OCI-M2 (cell line): ENCODE results near the gene IFNL4.
"Not testable (repeated sequence)": the region's sequence is repeated elsewhere in the genome, so short reads cannot be mapped to it uniquely, and the experiment has no call there.

ENCODE experiments used
- DNase-seq: peaks from one replicate; lab custom pipeline; 2025; ENCODE audit not compliant: unreplicated experiment; lab: John Stamatoyannopoulos, UW

IFNL4 gene

DNA sequence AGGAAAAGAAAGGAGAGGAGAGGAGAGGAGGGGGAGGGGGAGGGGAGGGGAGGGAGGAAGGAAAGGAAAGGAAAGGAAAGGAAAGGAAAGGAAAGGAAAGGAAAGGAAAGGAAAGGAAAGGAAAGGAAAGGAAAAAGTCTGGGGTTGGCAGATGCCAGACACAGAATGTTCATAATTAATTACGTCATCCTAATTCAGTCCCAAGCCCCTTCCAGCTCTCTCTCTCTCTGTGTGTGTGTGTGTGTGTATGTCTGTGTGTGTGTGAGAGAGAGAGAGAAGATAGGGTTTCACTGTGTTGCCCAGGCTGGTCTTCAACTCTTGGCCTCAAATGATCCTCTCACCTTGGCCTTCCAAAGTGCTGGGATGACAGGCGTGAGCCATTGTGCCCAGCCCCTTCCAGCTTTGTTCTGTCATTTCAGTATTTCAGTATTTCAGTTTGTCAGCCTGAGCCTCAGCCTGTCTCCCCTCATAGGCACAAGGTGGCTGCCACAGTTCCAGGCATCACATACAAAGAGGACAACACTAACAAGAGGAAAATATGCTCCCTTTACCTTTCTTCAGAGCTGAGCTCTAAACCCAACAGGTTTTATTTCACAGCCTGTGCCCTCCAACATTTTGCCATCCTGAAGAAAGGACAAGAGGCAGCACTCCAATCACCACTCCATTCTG lies 18.4 kb downstream of the IFNL4 start:
- no peak for DNase-seq

DNA sequence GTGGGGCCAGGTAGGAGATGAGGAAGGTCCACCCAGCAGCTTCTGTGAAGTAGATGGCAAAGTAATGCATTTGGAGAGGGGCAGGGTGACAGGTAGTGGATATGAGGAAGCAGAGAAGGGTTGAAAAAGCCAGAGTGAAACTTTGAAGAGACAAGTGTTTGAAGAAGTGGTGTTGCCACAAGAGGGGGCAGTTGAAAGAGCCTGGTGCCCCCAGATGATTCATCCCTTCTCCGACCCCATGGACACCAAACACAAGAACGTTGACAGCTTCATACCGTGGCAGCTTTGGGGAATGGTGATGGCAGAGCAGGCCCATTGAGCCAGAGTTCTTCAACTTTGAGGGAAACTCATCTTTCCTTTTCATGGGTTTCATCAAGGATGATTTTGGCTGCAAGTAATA lies 23.7 kb downstream of the IFNL4 start:
- DNase-seq, result no peak

DNA sequence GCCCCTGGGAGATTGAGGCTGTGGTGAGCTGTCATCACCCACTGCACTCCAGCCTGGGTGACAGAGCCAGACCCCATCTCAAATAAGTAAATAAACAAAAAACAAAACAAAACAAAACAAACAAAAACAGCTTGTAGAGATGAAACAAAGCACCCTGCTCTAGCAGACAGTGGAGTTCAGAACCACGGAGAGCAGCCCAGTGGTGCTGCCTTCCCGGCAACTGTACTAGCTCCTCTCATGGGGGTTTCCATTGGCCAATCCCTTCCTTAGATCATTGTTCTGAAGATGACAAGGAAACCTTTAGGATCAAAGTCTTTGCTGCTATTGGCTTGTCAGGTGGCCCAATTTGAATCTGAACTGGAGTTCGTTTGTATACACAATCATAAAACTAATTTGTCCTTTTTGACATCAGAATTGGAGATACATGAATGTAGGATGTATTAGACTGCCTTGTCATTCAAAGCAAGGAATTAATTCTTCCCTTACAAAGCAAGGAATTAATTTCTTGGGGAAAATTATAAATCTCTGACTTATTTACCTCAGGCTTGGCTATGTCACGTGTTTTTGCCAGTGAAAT lies 24.9 kb downstream of the IFNL4 start:
- DNase-seq, result peak; percentile 44

DNA sequence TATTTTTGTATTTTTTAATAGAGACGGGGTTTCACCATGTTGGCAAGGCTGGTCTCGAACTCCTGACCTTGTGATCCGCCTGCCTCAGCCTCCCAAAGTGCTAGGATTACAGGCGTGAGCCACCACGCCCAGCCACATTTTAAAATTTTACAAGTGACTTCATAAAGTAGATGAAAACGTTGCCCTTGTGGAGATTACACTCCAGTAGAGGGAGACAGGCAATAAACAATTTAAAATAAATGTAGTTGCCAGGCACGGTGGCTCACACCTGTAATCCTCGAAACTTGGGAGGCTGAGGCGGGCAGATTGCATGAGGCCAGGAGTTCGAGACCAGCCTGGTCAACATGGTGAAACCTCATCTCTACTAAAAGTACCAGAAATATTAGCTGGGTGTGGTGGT lies 29.5 kb downstream of the IFNL4 start:
- not testable (repeated sequence) for DNase-seq

DNA sequence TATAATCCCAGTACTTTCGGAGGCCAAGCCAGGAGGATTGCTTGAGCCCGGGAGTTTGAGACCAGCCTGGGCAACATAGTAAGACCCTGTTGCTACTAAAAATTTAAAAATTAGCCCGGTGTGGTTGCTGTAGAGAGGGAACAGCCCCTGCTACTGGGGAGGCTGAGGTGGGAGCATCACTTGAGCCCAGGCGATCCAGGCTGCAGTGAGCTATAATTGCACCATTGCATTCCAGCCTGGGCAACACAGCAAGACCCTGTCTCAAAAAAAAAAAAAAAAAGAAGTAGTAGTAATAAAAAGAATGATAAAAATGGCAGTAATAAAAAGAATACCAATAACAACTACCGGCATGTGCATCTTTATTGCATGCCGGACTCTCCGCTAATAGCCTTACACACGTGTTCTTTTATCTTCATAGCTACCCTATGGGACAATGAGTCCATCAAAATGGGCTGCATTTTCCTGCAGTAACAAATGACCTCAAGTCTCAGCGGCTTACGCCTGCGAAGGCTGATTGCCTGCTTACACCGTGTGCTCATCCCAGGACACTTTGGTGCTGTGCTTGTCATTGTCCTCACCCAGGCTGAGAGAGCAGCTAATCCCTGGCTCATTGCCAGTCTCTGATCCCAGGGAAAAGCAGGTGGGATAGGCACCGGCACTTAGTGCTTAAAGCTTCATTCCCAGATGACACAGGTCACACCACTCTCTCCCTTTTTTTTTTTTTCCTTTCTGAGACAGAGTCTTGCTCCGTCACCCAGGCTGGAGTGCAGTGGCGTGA lies 30.2 kb downstream of the IFNL4 start:
- DNase-seq, result no peak

DNA sequence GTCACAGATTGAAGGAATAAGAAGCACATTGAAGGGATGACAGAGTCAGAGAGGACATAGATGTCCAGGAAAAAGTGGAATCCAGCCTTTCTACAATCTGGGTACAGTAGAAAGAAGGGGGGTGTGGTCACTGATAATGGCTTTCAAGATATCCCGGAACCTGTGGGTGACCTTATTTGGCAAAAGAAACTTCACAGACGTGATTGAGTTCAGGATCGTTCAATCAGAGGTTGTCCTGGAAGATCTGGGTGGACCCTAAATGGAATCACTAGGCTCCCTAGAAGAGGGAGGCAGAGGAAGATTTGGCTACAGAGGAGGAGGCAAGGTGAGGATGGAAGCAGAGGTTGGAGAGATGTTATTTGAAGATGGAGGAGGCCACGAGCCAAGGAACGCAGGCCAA lies 31.6 kb downstream of the IFNL4 start:
- DNase-seq, result no peak

- not testable (repeated sequence) for DNase-seq
Observed at GRCh38 chr19:39215323-39215722, 33.3 kb downstream of the IFNL4 start.

- peak; percentile 30 for DNase-seq
Observed at GRCh38 chr19:39212375-39212742, 36.3 kb downstream of the IFNL4 start.

GRCh38 chr19:39211731-39212374 lies 36.8 kb downstream of the IFNL4 start:
- DNase-seq, result no peak

DNA sequence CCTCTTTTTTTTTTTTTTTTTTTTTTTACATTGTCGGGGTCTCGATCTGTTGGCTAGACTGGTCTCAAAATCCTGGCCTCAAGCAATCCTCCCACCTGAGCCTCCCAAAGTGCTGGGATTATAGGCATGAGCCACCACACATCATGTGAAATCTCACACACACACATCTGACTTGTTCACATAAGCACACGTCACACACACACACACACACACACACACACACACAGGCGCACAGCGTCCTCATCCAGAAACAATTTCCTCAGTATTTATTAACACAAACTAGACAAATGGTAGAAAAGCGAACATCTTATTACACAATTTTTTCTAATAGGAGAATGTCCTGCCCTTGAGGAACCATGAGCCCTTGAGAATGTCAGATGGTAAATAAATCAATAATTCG lies 39.5 kb downstream of the IFNL4 start:
- no peak for DNase-seq

DNA sequence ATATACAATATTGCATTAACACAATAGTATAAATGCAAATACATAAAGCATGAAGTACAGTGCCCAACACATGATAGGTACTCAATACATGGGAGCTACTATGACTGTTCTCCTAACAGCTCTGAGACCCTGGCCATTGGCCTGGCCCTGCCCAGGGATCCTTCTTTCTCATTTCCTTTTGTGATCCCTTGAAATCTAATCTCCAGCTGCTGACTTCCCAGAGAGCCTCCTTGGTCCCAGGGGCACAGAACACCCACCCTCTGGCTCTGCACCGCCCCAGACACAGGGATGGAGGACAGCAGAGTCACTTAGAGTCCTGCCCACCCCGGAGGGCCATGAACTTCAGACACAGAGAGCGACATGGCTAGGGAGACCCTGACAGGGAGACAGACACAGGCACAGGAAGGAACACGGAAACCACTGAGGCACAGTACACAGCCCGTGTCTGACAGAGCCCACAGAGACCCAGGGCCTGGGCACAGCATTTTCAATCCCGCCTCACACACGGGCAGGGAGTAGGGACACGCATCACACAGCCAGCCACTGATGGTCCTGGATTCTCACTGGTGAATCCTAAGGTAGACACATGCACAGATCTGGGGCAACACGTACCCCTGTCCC lies 40.4 kb downstream of the IFNL4 start:
- no peak for DNase-seq

DNA sequence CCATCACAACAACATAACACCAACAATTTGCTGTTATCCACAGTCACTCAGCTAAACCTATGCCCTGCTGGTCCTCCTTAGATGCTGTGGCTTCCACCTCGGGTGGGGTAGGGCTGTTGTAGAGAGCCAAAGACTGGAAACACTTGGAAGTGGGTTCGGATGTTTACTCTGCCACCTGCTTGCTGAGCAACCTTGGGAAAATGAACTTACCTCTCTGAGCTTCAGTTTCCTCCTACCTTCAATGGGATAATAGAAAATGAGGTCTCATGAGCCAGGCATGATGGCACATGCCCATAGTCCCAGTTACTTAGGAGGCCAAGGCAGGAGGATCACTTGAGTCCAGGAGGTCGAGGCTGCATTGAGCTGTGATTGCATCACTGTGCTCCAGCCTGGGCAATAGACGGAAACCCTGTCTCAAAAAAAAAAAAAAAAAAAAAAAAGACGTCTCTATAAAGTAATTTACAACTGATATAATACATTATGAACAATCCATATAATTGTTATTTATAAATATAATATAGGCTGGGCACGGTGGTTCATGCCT lies 41.3 kb downstream of the IFNL4 start:
- no peak for DNase-seq

DNA sequence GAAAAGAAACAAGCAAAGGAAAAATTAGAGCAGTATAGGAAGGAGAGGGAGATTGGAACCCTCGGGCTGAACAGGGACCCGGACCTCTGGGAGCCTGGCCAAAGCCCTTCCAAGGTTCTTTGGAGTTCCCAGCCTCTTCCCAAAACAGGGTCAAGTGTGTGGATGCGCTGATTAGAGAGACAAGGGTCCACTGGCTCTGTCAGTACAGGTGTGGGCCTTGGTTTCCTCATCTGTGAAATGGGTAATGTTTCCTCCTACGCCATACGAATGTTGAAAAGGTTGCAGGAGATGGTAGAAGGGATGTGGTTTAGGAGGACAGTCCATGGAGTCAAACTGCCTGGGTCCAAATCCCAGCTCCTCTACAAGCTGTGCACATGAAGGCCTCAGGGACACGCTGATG lies 42.5 kb downstream of the IFNL4 start:
- DNase-seq, result no peak

DNA sequence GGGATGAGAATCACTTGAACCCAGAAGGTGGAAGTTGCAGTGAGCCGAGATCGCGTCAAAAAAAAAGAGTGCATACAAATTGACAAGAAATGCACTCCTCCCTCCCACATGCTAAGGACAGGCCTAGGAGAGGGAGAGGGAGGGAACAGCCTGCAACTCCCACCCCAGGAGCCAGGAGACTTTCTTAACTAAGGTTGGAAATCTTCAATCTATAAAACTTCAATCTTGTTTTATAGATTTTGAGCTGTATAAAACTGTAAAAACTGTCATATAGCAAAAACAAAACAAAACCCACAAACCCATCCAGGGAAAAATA lies 43.2 kb downstream of the IFNL4 start:
- no peak for DNase-seq

- DNase-seq, result no peak
Observed at GRCh38 chr19:39203372-39204341, 45.0 kb downstream of the IFNL4 start, which contains the start of gene SYCN. Gene SYCN, minus strand, starts transcription at chr19:39204263. Its CDS starts 9 bp downstream, at chr19:39204254.

DNA sequence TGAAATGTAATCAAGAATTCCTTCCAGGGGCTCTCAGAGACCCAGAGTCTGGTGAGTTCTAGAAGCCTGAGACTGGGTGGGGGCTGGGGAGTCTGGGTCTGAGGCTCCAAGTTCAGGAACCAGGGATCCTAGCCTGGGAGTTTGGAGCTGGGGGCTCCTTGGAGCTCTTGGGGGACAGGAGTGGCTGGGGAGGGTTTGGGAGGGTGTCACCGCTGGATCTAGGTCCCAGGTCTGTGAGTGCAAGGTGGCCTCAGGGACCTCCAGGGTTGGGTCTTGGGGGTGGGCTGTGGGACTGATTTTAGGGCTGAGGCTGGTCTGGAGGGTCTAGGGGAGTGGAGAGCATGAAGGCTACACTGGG lies 45.7 kb downstream of the IFNL4 start:
- DNase-seq, result no peak

DNA sequence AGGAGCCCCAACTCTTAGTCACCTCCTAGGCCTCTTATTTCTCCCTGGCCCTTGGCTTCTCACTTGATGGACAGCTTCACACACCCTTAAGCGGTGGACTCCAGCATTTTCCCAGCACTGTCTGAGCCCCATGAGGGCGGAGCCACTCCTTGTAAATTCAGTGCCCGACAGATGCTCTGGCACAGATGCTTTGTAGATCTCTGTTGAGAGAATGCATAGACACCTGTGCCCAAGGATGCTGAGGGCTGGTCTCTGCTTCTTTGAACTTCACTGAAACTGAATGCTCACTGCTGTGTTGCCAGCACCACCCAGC lies 47.9 kb downstream of the IFNL4 start:
- DNase-seq, result no peak

DNA sequence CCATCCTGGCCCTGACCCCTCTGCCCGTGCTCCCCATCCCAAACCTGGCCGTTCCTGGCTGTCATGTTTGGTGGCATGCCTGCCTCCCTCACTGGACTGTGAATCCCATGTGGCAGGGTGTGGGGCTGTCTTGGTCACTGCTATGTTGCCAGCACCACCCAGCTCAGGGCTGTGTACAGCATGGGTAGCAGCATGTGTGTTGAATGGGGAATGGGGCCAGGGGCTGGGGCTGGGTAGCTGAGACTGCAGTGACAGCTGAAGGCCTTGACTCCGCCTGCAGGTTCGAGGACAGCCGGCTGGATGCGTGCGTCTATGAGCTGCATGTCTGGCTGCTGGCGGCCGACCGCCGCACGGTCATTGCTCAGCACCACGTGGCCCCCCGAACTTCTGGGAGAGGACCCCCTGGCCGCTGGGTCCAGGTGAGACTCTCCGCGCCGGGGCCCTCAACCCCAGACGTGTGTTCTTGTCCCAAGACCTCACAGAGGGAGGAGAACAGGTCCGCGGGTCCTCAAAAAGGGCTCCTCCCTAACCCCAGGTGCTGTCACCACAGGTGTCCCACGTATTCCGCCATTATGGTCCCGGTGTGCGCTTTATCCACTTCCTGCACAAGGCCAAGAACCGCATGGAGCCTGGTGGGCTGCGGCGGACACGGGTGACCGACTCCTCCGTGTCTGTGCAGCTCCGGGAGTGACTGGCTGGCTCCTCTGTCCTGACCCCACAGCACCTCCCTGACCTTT lies 48.4 kb downstream of the IFNL4 start:
- no peak for DNase-seq

DNA sequence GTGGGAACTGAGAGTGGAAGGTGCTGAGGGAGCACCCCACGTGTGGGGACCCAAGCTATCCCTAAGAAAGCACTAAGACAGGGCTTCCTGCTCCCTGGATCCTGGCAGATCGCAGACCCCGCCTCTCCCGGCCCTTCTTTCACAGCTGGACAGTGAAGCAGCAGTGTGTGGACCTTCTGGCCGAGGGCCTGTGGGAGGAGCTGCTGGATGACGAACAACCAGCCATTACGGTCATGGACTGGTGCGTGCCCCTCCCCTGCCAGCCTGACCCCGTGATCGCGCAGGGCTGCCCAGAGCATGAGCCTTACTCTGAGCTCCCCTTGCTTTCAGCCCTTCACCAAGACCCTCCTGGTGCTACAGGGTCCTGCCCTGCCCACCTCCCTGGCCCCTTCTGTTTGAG lies 49.6 kb downstream of the IFNL4 start:
- no peak for DNase-seq

GRCh38 chr19:39197808-39198207 lies 50.8 kb downstream of the IFNL4 start:
- DNase-seq, result no peak
